GM12892 (cell line): ENCODE results near the gene UFD1.

Experiments
- POLR2A ChIP-seq: IDR thresholded peaks from 2 replicates; pipeline ENCODE4 v1.6.1; 2011; ENCODE audit warnings: low read depth, low read length, control low read depth
- POLR2AphosphoS5 ChIP-seq: IDR thresholded peaks from 2 replicates; pipeline ENCODE4 v1.6.1; 2011; ENCODE audit warnings: low read depth, low read length, control low read depth
- TAF1 ChIP-seq: IDR thresholded peaks from 2 replicates; pipeline ENCODE4 v1.6.1; 2011; ENCODE audit warnings: low read depth, mild to moderate bottlenecking, control low read depth, low read length, borderline replicate concordance

DNA sequence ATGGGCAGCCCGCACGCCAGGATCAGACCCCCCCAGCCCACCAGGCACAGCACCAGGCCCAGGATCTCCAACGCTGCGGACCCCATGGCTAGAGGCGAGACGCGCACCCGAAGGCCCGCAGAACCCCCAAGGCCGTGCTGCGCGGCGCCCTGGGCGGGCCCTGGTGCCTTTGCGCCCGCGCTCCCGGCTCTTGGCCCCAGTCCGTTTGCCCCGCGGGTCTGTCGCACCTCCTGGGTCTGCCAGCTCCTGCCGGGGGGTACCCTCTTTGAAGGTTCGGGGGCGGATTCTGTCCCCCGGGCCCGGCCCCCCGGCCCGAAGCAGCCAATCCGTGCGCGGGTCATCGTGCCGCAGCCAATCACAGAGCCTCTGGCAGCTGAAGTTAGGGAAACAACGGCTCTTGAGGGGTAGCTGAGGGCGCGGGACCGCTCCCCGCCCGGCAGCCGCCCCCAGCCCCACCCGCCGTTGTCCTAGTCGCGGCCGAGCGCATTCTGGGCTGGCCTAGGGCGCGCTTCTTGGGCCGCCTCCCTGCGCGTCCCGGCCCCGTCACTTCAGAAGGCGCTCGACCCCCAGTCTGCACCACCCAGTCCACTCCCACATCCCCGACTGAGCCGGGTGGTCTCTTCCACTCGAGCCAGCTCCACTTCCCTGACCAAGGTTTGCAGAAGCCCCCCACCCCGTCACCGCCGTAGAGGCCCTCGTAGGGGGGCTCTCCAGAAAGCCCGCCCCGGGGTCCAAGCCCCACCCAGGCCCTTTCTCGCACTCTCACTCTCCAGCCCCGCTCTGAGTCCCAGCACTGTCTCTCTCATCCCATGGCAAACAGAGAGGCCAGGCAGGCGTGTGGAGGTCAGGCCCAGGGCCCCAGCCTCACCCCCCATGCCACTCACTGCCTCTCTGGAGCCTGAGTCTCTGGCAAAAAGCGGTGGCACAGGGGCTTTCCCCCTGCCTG, 45.5 kb upstream of the UFD1 start, which contains the start of gene CLDN5:
- TF ChIP-seq POLR2A: no peak
- no peak for TF ChIP-seq POLR2AphosphoS5
- TF ChIP-seq TAF1: no peak
